Keratinocyte (primary cell): Measurements from ENCODE around the gene ITGAE.

ENCODE experiments used
- EZH2 ChIP-seq: IDR thresholded peaks from one replicate; pipeline ENCODE4 v1.6.1; 2012; ENCODE audit warnings: inconsistent platforms, mild to moderate bottlenecking, low read length, moderate library complexity
- TF ChIP-seq, protein P1 (sequence below), 3 experiments: IDR thresholded peaks in 1 of 3; conservative IDR thresholded peaks in 1 of 3; optimal IDR thresholded peaks in 1 of 3; 2 replicates in 2 of 3; 3 replicates in 1 of 3; pipeline versions ENCODE3 to v1.5.1; 2011; ENCODE audit warnings: low read length in 3 of 3, mild to moderate bottlenecking in 3 of 3, moderate library complexity in 2 of 3, control low read depth in 1 of 3, inconsistent platforms in 1 of 3; ENCODE audit not compliant: insufficient read depth in 2 of 3; ENCODE audit errors: extremely low read depth in 1 of 3

- TF ChIP-seq, protein P1, sequence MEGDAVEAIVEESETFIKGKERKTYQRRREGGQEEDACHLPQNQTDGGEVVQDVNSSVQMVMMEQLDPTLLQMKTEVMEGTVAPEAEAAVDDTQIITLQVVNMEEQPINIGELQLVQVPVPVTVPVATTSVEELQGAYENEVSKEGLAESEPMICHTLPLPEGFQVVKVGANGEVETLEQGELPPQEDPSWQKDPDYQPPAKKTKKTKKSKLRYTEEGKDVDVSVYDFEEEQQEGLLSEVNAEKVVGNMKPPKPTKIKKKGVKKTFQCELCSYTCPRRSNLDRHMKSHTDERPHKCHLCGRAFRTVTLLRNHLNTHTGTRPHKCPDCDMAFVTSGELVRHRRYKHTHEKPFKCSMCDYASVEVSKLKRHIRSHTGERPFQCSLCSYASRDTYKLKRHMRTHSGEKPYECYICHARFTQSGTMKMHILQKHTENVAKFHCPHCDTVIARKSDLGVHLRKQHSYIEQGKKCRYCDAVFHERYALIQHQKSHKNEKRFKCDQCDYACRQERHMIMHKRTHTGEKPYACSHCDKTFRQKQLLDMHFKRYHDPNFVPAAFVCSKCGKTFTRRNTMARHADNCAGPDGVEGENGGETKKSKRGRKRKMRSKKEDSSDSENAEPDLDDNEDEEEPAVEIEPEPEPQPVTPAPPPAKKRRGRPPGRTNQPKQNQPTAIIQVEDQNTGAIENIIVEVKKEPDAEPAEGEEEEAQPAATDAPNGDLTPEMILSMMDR (optimal IDR thresholded peaks at IDR 0.05 in 1 of 3, IDR thresholded peaks at IDR 0.05 in 1 of 3, conservative IDR thresholded peaks at IDR 0.05 in 1 of 3; ENCODE audit: extremely low read depth in 1 of 3, insufficient read depth in 2 of 3, low read length in 3 of 3): no peak
- no peak for TF ChIP-seq EZH2
Measured at GRCh38 chr17:3712811-3713463, 88.1 kb downstream of the ITGAE start.
